Femur (tissue), 1 donor: ENCODE measurements around the gene RAB36.

Experiments
- DNase-seq: peaks from one replicate; pipeline ENCODE4 v3.0.0-alpha.2; 2017

Gene RAB36

DNA sequence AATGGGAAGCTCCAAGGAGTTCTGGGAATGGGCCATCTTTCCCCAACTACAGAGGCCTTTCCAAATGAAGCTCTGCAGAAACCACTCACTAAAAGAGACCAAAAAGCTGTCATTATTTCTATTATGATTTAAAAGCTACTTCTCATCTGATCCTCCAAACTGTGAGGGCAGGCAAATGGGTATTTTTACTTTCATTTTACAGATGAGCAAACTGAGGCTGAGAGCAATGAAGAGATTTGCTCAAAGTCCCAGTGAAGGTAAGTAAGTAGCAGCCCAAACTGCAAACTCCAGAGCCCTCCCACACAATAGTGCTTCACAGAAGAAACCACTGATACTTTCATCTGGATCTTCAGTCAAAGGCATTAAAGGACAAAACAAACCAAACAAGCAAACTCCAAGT is 4.9 kb upstream of the RAB36 start:
- DNase-seq: no peak

DNA sequence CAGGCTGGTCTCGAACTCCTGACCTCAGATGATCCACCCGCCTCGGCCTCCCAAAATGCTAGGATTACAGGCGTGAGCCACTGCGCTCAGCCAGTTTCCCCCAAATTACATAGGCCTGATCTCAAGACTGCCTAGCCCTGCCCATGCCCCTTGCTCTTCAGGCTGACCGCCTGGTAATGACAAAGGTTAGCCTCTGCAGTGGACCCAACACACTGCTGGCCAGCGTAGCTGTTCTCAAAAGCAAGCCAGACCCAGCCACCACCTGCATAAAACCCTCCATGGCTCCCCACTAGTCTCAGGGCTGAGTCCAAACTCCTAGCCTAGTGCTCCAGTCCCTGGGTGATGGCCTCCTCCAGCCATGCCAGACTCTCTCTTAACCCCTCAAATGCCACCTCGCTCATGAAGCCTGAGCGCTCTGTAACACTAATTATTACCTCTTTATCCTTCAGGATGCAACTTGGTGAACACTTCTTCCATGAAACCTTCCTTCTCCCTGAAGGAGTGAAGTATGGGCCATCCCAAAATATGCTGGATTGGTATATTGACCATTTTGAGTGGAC is 2.7 kb upstream of the RAB36 start:
- no peak for DNase-seq

DNA sequence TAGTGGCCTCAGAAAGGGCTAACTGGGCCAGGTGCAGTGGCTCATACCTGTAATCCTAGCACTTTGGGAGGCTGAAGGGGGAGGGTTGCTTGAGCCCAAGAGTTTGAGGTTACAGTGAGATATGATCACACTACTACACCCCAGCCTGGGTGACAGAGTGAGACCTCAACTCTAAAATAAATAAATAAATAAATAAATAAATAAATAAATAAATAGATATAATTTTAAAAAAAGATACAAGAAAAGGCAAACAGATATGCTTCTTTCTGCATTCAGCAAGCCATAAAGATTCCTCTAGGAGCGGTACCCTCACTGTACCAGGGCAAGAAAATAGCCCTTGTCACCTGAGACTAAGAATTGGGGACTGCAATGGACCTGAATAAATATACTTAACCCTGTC is 2.2 kb upstream of the RAB36 start:
- DNase-seq: no peak

DNA sequence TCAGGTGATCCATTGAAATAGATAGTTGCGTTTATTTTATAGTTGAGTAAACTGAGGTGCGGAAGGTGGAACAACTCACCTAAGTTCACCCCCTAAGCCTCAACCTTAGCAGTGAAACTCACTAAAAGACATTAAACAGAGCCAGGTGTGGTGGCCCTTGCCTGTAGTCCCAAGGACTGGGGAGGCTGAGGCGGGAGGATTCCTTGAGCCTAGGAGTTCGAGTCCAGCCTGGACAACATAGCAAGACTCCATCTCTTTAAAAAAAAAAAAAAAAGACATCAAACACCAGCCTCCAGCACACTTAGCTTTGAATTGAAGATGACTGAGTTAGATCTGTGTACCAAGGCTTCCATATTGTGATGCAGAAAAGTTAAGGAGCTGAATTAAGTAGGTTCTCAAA is 845 bp upstream of the RAB36 start:
- no peak for DNase-seq

DNA sequence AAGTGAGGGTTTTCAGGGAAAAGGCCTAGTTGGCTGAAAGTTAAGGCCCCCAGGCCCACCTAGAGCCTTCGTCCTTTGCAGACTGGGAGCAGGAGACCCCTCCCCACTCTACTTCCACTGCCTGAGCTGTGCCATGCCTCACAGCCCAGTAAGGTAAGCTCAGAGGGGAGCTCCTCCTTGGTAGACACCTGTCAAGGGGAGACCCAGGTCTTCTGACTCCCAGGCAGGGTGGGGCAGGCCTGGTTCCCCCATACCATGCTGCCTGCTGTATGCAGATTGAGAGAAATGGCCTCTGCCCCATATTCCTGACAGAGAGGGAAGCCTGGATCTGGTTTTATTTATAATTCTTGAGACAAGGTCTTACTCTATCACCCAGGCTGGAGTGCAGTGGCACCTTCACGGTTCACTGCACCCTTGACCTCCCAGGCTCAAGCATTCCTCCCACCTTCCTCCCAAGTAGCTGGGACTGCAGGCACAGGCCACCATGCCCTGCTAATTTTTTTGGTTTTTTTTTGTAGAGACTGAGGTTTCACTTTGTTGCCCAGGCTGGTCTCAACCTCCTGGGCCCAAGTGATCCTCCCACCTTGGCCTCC is 697 bp downstream of the RAB36 start:
- DNase-seq: no peak

DNA sequence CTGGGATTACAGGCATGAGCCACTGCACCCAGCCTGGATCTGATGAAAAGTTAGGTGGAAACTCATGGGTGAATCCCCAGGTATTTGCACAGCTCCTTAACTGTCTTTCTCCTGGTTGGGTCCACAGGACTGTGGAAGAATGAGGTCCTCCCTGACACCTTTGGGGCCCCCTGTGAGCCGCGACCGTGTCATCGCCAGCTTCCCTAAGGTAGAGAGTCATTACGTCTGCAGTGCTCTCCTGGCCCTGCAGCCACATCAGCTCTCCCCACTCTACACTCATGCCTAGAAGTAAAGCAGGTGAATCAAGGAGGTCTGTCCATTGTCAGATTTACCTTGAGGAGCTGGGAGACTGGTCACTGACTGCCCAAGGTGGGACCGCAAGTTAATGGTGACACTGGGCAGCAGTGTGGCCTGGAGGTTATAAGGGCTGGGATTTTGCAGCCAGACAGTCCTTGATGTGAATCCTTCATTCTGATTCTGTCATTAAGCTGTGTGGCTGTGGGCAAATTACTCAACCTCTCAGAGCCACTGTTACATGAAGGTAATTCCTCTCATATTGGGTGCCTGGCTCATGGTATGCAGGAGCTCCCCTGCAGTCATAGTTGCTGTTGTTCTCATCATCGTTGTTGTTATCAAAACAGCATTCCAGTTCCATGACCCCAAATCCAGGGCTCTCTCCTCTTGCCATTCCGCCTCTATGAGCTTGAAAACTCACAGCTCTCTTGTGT is 1.4 kb downstream of the RAB36 start:
- no peak for DNase-seq

DNA sequence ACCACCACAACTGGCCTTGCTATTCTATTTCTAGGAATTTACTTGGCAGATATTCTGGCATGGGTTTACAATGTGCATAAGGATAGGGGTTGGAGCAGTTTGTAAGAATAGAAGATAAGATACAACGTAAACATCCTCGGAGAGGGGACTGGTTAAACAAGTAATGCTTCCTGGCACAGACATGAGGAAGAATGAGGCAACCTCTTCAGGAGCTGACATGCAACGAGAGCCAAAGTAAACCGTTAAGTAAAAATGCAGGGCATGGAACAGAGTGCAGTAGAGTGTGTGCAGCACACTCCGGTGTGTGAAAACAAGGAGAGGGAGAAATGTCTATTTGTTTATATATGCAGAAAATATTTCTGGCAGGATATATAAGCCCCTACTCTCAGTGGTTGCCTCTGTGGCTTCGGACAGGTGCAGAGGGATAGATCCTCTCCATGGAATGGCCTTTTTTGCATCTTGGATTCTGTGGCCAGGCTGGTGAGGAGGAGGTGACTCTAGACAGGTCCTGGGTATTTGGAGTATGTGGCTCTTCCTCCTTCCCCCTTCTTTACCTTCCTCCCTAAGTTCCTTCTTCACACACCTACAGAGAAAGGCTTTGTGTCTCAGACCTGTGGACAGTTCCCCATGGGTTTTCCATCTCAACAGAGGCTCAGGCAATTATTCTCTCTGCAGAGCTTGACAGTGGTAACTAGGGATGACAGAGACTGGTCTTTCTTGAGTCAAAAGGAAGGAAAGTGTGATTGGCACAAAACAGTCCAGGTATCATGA is 2.5 kb downstream of the RAB36 start:
- no peak for DNase-seq

DNA sequence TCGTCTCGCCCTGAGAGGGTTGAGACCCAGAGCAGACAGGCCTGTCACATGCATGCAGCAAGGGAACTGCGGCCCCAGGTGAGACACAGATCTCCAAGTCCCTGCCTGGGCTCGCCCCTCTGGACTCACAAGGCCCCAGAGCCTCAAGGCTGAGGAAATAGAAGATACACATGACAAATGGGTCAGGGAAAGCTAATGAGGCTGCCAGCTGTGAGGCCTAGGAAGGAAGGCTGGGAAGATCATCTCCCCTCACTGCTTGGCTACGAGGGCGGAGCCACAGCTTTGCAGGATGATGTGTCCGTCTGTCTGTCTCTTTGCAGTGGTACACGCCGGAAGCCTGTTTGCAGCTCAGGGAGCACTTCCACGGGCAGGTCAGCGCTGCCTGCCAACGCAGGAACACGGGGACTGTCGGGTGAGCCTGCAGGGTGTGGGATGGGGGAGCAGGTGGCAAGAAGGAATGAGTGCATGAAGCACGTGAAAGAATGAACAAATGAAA is 4.5 kb downstream of the RAB36 start:
- DNase-seq: no peak

DNA sequence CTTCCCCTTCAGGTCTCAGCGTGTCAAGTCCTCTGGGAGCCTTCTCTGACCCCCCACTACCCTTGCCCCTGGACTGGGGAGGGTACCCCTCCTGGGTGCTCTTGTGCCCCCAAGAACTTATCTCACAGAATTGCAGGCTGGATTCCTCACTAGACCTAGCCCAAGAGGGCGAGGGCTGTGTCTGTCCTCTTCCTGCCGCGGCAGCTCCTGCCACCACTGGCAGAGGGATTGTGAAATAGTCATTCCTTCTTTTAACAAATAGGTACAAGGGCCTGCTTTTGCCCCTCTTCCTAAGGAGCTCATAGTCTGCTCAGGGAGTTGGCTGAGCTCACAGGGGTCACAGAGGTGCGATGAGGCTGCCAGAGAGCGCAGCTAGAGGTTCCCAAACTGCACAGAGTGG is 5.5 kb downstream of the RAB36 start:
- no peak for DNase-seq

DNA sequence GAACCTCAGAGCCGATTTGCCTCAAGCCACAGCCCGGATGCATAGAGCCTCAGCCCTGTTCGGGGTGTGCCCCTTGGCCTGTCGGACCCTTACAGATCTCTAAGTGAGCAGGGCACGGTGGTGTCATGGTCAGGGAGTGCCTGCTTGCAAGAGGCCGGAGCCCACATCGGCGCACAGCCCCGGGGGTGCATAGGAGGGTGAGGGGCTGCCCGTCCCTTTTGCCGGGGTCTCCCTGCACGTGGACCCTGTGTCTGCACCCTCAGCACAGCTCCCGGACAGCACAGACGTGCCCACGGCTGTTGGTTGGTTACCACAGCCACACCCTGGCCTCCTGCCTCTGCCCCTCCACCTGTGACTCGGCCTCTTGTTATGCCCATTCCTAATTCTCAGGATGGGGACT is 6.5 kb downstream of the RAB36 start:
- DNase-seq: no peak

DNA sequence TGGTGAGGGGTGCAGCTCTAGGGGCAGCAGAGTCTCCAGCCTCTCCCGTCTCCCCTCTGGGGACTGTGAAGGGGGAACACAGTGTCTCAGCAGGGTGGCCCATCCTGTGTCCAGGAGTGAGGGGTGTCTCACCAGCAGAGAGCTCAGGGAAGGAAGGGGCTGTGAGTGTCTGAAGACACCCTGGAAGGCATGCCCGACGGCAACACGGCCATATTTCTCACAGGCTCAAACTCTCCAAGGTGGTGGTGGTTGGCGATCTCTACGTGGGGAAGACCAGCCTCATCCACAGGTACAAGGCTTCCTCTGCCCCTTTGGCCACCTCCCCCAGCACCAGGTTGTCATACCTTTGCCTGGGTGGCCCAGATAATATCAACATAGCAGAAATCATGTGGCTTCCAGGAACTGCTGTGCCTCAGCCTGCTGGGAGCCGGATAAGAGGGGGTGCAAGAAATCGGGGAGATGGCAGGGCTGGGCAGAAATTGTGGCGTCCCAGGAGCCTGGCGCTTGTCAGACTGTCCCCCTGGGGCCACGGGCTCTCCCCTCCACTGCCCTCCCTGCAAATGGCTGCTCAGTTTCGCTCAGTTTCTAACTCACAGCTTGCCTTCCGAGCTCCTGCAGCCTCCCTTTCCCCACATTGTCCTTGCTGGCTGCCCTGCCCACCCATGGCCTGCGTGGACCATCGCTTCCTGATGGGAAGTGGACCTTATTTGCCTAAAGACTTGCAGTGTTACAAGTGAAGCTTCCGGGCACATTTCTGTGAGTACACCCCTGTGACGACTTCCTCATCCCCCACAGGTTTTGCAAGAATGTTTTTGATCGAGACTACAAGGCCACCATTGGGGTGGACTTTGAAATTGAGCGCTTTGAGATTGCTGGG is 7.2 kb downstream of the RAB36 start:
- no peak for DNase-seq

DNA sequence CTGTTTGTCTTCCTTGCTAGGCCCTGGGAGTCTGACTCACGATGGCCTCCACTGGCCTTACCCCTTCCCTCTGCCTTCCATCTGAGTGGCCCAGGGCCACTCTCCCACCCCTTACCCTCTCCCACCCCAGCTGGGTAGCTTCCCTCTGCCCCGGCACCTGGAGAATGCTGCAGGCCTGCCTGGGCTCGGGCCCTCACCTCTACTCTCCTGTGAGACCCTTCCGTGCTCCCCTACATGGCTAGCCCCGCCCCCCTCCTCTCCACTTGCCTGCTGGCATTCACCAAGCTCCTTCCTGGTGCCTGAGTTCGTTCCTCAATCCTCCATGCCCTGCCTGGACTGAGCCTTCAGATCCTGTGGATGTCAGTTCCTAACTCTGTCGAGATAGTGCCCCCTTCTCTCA is 8.7 kb downstream of the RAB36 start:
- DNase-seq: no peak

DNA sequence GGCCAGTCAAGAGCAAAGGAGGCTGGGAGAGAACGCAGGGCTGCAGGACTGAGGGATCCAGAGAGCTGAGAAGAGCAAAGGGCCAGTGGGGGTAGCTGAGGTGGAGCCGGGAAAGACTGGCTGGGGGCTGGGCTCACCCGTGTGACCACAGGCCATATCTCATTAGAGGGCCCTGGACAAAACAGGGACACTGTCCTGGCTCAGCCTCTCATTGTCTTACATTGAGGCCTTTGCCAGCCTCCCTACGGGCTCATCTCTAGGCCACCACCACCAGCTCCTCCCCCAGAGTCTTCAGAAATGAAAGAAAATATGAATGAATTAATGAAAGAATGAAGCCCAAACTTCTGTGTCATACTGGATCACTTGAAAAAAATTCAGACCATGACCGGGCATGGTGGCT is 9.2 kb downstream of the RAB36 start:
- DNase-seq: no peak

DNA sequence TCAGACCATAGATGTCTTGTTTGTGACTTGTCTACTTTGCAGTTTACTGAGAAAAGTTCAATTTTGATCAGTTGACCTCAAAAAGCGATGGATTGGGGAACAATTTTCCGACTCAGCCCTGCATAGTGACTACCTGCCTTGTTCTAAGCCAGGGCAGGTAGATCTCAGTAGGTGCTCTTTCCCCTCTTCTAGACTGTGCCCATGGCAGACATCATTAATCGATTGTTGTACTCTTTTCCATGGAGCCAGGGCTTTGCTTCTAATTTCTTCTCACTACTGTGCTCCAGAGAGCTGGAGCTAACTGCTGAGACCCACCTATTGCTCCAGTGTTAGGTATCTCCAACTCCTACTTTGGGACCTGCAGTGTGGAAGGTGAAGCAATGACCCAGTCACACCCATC is 9.9 kb downstream of the RAB36 start:
- DNase-seq: no peak

DNA sequence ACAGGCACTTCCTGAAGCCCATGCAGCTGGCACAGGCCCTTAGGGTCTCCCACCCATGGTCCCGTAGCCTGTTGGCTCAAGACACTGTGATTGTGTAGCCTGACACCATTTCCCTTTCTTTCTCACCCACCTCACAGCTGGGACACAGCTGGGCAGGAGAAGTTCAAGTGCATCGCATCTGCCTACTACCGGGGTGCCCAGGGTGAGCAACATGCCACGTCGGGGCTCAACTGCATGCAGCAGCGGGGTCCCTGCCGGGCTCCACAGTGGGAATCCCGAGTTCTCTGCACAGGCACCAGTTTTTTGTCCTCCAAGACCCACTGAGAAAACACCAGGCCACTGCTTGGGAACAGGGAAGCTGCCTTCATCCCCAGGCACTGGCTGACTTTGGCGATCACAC is 10.6 kb downstream of the RAB36 start:
- DNase-seq: no peak

DNA sequence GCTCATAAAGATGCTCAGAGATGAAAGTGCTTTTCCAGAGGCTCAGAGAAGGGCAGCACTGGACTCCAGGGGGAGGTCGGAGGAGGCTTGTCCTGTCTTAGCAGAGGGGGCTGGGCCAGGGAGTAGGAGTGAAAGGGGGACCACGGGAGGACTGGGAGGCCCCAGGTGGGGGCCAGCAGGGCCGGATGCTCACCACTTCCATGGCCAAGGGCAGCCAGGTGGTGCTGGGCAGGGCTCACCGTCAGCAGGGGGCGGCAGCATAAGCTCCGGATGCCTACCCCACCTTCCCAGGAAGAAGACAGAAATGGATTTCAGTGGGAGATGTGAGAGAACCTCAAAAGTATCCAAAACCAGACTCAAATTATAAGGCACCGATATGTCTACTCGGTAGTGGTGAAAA is 11.0 kb downstream of the RAB36 start:
- no peak for DNase-seq

DNA sequence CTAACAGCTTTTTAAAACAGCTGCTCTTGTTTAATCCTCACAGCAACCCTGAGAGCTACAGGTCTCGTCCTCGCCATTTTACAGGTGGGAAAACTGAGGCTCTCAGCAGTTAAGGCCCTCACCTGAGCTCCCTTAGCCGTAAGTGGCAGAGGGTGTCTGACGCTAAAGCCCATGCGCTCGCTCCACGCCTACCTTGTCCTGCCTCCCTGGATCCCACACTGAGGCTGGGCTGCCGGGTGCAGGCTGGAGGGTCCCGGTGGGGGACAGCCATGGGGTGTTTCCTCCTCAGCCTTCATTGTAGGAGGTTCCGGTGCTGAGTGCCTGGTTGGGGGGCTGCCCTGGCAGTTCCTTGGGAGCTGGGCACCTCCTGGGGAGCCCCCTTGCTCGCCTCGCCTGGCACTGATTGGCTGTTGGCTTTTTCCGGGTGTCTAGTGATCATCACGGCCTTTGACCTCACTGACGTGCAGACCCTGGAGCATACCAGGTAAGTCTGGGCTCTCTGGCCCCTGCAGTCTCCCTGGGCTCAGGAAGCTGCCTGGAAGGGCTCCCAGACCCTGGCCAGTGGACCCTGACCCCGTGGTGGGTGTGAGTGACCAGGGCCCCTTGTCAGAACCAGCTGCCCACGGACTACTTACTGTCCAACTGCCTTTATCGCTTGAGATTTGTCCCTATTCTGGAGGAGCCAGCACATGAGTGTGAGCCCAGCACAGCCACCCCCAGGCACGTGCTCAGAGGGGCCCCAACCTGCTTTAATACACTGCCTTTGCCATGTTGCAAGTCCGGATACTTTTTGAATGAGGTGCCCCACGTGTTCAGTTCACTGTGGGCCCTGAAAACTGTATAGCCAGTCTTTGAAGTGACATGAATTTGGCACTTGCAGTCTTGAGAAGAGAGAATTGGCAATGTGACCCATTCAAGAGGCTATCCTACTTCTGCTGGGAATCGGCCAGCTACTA is 12.6 kb downstream of the RAB36 start:
- no peak for DNase-seq

DNA sequence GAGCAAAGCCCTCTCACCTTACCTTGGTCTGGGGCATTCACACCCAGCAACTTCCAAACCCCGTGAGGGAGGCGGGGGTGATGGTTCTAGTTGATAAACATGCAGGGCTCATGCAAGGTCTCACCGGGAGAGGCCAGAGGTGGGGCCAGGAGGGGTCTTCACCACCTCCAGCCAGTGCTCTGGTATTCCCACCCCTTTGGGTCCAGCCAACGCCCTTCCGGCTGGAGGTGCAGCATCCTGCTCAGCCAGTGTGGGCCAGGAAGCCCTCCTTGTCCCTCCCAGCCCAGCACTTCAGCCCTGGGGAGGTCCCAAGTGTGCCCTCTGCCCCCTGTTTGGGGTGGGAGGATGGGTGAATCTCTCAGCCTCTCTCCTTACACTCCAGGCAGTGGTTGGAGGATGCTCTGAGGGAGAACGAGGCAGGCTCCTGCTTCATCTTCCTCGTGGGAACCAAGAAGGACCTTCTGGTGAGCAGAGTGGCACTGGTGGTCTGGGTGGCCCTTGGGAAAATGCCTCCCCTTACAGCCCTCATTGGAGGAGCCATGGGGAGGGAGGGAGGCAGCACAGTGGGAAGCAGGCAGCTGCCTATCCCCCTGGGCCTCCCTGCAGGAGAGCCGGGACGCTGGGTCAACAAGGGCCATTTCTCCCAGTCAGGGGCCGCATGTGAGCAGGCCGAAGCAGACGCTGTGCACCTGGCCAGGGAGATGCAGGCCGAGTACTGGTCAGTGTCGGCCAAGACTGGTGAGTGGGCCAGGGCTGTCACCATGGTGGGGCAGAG is 13.4 kb downstream of the RAB36 start:
- DNase-seq: no peak

DNA sequence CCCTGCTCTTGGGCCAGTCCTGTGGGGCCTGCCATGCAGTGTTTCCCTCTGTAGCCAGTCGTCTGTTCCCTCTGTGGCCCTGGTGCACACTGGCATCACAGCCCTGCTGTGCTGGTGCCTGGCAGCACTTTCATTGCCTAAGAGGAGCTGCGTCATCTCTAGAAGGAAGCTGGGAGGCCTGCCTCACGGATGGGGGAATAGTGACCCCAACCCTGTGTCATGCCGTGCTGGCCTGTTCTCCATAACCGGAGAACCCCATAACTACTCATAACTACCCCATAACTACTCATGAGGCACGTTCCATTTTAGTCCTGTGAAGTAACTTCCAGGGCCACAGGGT is 14.0 kb downstream of the RAB36 start:
- DNase-seq: no peak

DNA sequence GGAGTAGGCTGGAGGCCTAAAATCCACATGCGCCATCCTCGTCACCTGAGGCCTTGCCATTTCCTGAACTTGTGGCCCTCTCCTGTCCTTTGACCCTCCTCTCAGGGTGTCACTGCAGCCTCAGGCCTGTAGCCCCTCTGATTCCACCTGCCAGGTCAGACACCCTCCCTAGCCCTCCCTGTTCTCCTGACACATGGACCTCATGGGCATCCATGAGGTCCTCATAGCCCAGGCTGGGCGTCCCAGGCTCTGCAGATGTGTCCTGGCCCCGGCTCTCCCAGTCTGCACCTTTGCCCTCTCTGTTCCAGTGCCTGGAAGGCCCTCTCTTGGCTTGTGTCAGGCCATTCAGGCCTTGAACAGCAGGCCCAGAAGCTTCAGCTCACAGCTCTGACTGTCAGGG is 15.8 kb downstream of the RAB36 start:
- DNase-seq: no peak

DNA sequence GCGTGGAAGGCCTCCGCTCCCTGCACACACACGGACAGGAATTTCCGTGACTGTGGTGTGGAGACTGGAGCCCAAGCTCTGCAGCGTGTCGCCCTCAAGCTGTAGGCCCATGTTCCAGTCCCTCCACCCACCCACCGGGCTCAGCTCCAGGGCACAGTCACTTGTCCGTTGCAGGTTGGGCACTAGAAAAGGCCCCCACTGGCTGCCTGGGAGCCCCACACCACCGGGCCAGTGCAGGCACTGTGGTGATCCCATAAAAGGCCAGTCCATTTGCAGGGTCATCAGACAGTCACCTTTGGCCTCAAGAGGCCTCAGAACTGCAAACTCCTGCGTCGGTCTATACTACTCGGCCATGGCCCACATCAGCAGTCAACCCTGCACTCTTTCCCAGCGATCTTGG is 16.3 kb downstream of the RAB36 start:
- no peak for DNase-seq
